DND-41 (cell line): ENCODE results near the gene CALM1.

Source experiments
- CTCF ChIP-seq: IDR thresholded peaks from 2 replicates; pipeline ENCODE4 v1.5.1; 2012; ENCODE audit warnings: borderline replicate concordance, low read length, moderate library complexity, mild to moderate bottlenecking; ENCODE audit not compliant: poor library complexity, severe bottlenecking; ENCODE audit errors: extremely low read depth
- EZH2 ChIP-seq: IDR thresholded peaks from 3 replicates; pipeline ENCODE4 v1.6.1; 2012; ENCODE audit warnings: borderline replicate concordance, low read depth, mild to moderate bottlenecking, moderate library complexity, low read length, inconsistent platforms; ENCODE audit not compliant: severe bottlenecking

DNA sequence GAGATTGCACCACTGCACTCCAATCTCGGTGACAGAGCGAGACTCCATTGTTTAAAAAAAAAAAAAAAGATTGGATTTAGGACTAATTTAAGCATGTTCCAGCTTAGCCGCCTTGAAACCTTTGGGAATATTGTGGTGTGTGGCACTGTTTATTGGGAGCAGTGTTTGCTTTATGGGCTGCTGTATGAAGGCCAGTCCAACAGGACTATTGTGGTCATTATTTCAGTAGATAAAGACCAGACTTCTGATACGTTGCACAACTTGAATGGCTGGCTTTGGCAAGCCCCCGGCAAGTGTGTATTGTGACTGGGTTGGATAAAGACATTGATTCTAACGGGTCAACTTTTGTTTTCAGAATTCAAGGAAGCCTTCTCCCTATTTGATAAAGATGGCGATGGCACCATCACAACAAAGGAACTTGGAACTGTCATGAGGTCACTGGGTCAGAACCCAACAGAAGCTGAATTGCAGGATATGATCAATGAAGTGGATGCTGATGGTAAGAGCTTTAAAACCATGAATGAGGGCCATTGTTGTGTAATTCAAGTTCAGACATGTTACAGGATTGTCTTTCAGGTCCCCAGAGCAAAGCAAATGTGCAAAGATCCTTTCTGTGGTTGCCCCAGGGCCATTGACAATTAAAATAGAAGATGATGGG, 4.2 kb downstream of the CALM1 start:
- TF ChIP-seq CTCF (no peak), EZH2 (no peak)
